Choroid plexus epithelial cell (primary cell): ENCODE data around the gene GRIK2.
A peak's percentile ranks its signal among the peaks of the same experiment; 100 is the strongest.

Experiments
- DNase-seq: peaks from one replicate; pipeline ENCODE4 v3.0.0-alpha.2; 2010; ENCODE audit warnings: low read depth
- H3K4me3 ChIP-seq: 2 replicates; pipeline ENCODE4 v1.5.1; 2011; ENCODE audit warnings: low read depth, mild to moderate bottlenecking, control low read depth, low read length, moderate library complexity
- TF ChIP-seq, protein P1 (sequence below): conservative IDR thresholded peaks from 2 replicates; pipeline ENCODE4 v1.5.1; 2011; ENCODE audit warnings: low read depth, mild to moderate bottlenecking, control low read depth, inconsistent platforms, low read length, moderate library complexity

The GRIK2 gene

GRCh38 chr6:101527467-101527866 is 134.0 kb downstream of the GRIK2 start:
- TF ChIP-seq, protein P1, sequence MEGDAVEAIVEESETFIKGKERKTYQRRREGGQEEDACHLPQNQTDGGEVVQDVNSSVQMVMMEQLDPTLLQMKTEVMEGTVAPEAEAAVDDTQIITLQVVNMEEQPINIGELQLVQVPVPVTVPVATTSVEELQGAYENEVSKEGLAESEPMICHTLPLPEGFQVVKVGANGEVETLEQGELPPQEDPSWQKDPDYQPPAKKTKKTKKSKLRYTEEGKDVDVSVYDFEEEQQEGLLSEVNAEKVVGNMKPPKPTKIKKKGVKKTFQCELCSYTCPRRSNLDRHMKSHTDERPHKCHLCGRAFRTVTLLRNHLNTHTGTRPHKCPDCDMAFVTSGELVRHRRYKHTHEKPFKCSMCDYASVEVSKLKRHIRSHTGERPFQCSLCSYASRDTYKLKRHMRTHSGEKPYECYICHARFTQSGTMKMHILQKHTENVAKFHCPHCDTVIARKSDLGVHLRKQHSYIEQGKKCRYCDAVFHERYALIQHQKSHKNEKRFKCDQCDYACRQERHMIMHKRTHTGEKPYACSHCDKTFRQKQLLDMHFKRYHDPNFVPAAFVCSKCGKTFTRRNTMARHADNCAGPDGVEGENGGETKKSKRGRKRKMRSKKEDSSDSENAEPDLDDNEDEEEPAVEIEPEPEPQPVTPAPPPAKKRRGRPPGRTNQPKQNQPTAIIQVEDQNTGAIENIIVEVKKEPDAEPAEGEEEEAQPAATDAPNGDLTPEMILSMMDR, result no peak
- H3K4me3 ChIP-seq, result no peak overlapping the region
- DNase-seq, result no peak

- H3K4me3 ChIP-seq, result no peak overlapping the region
- no peak for DNase-seq
Measured at GRCh38 chr6:101528801-101529200, 135.3 kb downstream of the GRIK2 start.

DNA sequence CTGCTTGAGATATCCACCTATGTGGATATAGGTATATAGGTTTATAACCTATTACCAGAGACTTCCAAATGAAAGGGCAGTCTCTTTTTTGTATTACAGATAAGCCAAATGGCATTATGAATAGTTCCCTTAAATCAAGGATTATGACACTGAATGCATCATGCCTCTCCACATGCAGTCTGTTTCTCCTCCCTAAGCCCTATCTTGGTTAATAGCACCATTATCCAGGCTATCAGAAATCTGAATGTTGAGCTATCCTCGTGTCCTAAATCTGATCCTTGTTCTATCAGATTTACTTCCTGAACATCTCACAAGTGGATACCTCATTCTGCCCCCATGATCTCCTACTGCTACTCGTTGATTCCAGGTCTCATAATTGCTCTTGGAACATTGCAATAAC is 138.0 kb downstream of the GRIK2 start:
- TF ChIP-seq, protein P1, result no peak
- H3K4me3 ChIP-seq, result no peak overlapping the region
- DNase-seq, result no peak

More at GRCh38 chr6:101528801-101529200, 135.3 kb downstream of the GRIK2 start:
- TF ChIP-seq, protein P1, result no peak

DNA sequence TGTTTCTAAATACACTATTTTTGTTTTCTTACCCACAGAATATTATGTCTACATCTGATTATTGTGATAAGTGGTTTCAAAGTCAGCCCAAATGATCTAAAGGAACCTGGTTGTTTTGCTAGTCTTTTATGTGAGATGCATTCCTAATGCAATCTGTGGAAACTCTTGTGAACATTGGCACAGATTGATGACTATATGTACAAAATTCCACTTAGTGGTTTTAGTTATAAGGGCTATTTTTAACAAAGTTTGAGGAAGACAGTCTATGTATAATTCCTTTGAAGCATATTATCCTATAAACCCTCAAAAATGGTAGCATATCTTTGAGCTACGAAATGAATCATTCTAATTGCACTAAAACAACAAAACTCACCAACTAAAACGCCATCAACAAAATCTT is 140.9 kb downstream of the GRIK2 start:
- H3K4me3 ChIP-seq, result no peak overlapping the region
- TF ChIP-seq, protein P1, result no peak
- peak; percentile 54 for DNase-seq

- no peak overlapping the region for H3K4me3 ChIP-seq
- TF ChIP-seq, protein P1, result no peak
- DNase-seq, result peak; percentile 6
Measured at GRCh38 chr6:101534821-101535220, 141.3 kb downstream of the GRIK2 start.

DNA sequence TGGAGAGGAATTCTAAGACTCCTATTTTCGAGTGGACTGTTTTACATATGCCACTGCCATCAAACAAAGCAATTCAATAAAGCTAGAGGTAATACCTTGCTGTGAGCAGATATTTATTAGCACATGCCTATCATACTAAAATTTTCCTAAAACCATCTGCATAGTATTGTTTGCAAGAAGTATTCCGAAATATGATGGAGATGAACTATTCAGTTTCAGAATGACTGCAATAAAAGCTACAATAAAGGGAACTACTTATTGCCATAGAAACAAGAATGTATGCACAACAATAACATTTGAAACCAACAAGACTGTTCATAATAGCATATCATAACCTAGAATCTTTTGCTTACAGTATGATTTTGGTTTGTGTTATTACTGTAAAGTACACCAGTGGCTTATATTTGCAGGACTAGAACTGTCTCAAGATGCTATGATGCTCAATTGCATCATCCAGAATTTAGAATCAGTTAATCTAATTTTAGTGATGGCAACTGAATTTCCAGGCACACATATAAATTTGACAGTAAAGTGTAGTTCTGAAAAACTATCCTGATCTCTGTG is 144.3 kb downstream of the GRIK2 start:
- TF ChIP-seq, protein P1, result no peak
- peak; percentile 16 for DNase-seq
- H3K4me3 ChIP-seq, result no peak overlapping the region

DNA sequence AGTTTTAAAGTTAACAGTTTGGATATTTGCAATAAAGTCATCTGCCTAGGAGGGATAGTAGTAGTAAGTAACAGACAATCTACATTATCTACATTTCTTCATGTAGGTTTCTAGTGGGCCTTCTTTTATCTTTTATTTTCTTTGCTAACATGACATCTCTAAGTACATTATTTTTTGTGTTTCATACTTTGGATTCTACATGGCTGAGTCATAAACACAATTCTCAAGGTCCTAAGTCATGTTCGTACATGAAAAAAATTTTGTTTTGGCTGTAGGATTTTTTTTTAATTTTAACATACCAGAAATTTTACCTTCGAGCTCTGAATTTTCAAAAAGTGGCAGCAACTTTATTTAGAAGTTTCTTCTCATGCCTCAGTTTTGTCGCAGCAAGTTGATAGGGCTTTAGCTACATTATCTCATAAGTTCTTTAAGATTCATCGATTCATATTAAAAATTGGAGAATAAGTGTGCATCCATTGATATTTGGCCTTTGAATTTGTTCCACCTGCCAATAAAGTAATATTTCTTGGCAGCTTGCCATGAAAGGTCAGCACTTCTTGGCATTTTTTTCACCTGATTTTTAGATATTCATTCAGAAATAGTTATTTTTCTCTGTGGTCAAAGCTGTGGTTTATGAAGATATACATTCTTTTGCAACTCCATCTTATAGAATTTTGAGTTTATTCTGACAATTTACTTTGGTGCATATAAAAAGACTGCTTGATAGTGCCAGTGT is 146.2 kb downstream of the GRIK2 start:
- TF ChIP-seq, protein P1, result no peak
- peak; percentile 83 for DNase-seq
- H3K4me3 ChIP-seq, result no peak overlapping the region
